ENCODE data around the gene CHRNA4.

DNA sequence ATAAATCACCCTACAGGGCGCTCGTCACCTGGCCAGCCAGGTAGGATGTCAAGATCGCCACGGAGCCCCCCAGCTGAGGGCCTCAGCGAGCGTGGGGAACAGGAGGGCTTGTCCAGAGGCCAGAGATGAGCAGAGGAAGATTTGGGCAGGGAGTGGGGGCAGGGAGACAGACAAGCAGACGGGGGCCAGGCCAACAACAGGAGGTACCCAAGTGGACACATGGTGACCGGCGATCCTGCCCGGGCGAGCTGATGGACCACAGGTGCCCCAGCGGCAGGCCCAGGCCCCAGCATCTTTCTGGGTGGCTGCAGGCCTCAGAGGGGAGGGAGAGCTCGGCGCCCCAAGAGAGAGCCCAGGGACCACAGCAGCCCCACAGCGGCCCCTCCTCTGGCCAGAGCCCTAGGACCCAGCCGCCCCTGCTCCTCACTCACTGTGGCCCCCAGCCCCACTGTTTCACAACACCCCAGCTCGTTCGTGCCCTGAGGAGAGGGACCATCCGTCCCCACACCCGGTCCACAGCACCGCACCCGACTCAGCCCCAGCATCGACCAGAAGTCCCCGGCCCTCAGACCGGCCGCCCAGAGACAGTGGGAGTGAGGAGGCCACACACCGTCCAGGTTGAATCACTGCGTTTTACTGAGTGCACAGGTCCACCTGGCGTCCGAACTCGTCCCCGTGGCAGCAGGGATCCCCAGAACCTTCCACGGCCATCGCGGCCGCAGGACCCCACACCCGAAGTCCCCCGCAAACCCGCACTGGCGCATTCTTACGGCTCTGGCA lies 38.6 kb upstream of the CHRNA4 start:
- no peak for TF ChIP-seq YY1 (IDR thresholded peaks at IDR 0.05; ENCODE audit: insufficient read depth, insufficient read length)
- no peak for TF ChIP-seq ZNF274 (IDR thresholded peaks at IDR 0.05; ENCODE audit: low read depth, low read length)

Measured in NT2/D1 (cell line).